ENCODE measurements around the gene ELK1.
"Not testable (repeated sequence)": the region's sequence is repeated elsewhere in the genome, so short reads cannot be mapped to it uniquely, and the experiment has no call there.

Gene ELK1, protein sequence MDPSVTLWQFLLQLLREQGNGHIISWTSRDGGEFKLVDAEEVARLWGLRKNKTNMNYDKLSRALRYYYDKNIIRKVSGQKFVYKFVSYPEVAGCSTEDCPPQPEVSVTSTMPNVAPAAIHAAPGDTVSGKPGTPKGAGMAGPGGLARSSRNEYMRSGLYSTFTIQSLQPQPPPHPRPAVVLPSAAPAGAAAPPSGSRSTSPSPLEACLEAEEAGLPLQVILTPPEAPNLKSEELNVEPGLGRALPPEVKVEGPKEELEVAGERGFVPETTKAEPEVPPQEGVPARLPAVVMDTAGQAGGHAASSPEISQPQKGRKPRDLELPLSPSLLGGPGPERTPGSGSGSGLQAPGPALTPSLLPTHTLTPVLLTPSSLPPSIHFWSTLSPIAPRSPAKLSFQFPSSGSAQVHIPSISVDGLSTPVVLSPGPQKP

GRCh38 chrX:47650164-47651042, at the start of gene ELK1:
ELK1 (minus strand) TSS chrX:47650563; CDS start chrX:47641441, 9,122 bp downstream.
- DNase-seq: peak; percentile 88

GRCh38 chrX:47697181-47697580, 46.8 kb upstream of the ELK1 start:
- DNase-seq: no peak

DNA sequence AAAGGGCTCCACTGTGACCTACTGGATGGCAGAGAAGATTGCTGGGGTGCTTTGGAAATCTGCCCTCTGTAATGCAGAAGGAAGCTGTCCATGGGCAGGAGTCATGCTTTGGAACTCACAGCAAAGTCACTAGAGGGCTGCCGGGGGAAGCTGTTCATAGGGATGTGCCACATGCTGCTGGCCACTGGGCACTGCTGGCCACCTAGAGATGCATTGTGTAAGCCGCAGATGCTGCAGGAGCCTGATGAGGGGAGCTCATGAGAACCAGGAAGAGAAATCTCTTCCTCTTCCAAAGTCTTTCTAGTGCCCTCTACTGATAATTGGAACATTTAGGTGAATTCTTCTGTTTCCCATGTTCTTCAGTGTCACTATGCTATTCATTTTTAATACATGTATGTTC, 39.8 kb upstream of the ELK1 start:
- DNase-seq: no peak

DNA sequence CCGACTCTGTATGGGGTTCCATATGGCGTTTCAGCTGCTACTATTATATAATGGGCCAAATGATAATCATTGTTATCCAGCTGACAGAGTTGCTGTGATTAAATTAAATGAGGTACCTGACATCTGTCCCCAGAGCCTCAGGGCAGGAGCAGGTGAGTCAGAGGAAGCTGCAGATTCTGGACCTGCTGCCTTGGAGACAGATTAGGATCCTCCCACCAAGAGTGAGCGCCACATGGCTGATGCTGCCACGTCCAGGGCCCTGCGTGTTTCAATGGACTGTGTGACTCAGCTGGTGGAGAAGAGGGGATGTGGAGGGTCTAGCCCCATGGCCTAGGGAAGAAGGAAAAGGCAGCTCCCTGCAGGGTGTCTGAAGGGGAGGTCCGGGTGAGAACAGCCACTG, 36.9 kb upstream of the ELK1 start:
- DNase-seq: no peak

DNA sequence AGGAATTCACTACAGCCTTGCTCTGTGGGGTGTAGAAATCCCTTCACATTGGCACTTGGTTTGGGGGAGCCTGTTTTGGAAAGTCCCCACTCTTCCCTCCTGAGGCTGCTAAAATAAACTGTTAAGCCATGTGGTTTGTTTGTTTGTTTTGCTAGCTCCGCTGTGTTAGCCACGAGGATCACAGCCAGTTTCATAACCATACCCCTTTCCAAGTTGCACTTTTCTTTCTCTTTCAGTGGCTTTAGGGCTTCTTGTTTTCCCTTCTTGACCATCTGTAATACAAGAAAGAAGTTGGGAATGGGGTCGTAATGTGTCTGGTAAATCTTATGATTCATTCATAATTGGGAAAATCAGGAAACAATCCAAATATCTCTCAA, 33.5 kb upstream of the ELK1 start:
- no peak for DNase-seq

DNA sequence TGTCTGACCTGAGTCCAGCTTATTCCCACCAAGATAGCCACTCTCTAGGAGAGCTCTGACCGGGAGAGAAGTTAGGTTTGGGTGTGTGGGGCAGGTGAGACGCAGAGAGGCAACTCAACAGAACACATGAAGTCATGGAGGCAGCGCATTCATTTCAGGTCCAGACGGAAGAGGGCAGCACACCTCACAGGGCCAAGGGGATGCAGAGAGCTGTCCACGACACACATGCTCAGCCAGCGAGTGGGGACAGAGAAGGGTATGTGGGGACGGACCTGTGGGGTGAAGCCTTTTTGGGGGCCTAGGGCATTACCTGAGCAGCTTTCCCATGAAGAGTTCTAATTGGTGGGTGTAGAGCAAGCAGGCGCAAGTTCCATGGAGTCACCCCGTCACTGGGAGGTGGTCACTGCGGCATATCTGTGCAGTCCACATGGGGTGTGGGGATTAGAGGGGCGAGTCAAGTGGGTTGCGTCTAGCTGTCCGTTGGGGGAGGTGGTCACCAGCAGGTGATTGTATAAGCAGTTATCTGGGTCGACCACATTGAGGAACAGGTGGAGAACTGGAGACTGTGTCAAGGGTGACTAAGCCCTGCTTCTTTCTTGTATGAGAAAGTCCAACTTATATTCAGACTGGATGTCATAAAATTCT, 32.9 kb upstream of the ELK1 start:
- DNase-seq: no peak

- DNase-seq: not testable (repeated sequence)
These were observed 25.8 kb upstream of the ELK1 start for GRCh38 chrX:47675959-47676859.

DNA sequence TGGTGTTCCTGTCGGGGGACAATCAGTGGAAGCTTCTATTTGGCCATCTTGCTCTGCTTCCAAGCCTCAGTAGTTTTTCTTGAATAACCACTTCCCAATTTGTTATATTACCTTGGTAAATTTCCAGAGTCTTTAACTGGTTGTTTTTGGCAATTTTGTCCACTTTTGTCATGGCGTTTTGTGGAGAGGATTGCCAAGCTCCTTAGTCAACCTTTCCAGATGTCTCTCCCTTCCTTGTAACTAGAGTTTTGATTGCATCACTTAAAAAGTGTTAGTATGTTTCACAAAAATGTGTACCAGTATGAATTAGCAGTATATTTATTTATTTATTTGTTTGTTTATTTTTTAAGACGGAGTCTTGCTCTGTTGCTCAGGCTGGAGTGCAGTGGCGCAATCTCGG, 24.4 kb upstream of the ELK1 start:
- DNase-seq: no peak

DNA sequence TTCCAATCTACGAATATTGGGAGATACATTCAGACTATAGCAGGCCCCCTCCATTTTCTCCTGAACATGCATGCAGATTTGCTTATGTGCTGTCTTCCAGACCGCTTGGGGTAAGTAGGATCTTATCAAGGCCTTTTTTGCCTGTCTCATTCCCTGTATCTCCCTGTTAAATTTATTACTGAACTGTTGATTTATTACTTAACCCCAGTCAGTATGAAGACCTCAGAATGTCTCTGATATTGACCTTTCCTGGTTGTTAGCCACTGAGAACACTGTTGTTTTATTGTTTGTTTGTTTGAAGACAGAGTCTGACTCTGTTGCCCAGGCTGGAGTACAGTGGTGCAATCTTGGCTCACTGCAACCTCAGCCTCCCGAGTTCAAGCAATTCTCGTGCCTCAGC, 15.4 kb upstream of the ELK1 start:
- not testable (repeated sequence) for DNase-seq

GRCh38 chrX:47664737-47665136, 14.4 kb upstream of the ELK1 start:
- no peak for DNase-seq

DNA sequence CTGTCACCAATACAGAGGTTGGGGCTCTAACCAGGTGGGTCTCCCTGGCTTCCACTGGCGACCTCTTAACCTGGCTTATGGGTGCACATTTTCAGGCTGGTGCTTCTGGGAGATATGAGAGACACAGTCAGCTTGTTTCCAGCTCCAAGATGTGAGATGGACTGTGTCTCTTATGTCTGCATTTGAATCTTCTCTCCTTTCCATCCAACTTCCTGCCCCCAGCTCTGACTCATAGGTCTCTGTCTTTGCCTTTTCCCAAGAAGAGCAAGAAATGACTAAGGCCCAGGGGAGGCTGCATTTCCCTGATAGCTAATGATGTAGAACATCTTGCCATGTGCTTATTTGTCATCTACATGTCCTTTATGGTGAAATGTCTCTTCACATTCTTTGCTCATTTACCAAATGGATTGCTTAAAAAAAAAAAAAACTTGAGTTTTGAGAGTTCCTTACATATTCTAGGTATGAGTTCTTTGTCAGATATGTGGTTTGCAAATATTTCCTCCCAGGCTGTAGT, 11.8 kb upstream of the ELK1 start:
- peak; percentile 64 for DNase-seq

DNA sequence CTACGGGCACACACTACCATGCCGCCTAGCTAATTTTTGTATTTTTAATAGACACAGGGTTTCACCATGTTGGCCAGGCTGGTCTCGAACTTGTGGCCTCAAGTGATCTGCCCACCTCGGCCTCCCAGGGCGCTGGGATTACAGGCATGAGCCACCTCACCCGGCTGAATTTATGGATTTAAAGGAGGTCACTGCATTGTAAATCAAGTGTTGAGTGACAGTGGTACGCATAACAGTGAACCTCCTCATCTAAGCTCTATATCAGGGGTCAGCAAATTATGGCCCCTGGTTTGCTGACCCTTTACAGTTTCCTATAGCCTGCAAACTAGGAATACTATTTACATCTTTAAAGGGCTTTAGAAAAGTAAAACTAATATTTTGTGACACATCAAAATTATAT, 11.2 kb upstream of the ELK1 start:
- DNase-seq: no peak

GRCh38 chrX:47659421-47659726, 9.0 kb upstream of the ELK1 start:
- DNase-seq: no peak

DNA sequence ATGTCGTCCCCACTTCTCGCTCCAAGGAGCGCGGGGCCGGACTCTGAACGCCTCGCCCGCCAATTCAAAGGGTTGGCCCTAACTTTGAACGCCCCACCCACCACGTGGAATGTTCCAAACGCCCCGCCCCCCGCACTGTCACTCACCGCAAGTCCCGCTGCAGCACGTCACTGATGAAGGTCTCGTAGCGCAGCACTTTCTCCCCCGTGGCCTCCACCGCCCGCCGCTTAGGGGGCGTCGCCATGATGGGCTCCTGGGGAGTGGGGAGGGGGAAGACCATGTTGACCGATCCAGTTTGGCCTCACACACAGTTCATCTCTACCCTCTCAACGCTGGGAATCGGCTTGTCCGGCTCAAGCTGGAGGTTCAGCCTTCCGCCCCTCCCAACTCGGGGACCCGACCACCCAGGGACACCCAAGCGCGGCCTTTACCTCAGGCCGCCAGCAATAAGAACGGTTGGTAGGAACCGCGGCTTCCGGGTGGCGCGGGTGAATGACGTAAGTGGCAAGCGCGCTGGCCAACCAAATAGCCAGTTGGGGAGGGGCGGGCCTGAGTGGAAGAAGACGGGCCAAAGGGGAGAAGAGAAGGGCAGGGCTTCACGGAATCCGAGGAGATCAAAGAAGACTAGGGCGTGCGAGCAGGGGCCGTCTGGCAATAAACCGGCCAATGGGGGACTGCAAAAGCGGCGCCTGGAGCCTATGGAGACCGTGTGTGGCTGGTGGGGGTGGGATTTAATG, 8.5 kb upstream of the ELK1 start, which contains the start of gene UXT:
Gene UXT (minus strand): TSS at position 497 of the 737 bp plus-strand sequence. CDS start 253 bp downstream, at position 244.
- DNase-seq: peak; percentile 93

- DNase-seq: no peak
These were observed 7.9 kb upstream of the ELK1 start for GRCh38 chrX:47658301-47658683.

GRCh38 chrX:47651043-47651905, 911 bp upstream of the ELK1 start:
- peak; percentile 51 for DNase-seq

DNA sequence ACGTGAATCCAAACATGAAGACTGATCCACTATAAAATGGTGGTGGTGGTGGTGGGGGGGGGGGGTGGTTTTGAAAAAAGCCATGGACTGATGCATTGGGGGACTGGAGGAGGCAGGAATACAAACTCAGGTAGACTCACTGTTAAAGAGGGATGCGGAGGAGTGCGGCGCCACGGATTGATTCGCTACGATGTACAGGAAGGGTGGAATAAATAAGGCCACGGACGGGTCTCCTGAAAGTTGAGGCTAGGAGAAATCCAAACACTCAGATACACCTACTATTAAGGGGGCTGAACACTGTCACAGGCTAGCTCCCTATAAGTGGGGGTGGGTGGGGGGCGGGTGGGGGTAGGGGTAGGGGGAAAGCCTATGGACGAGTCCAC, 591 bp downstream of the ELK1 start:
- DNase-seq: no peak

GRCh38 chrX:47649271-47649670, 1.1 kb downstream of the ELK1 start:
- DNase-seq: peak; percentile 41

GRCh38 chrX:47648376-47648775, 2.0 kb downstream of the ELK1 start:
- DNase-seq: peak; percentile 53

GRCh38 chrX:47646636-47647035, 3.7 kb downstream of the ELK1 start:
- DNase-seq: peak; percentile 46

DNA sequence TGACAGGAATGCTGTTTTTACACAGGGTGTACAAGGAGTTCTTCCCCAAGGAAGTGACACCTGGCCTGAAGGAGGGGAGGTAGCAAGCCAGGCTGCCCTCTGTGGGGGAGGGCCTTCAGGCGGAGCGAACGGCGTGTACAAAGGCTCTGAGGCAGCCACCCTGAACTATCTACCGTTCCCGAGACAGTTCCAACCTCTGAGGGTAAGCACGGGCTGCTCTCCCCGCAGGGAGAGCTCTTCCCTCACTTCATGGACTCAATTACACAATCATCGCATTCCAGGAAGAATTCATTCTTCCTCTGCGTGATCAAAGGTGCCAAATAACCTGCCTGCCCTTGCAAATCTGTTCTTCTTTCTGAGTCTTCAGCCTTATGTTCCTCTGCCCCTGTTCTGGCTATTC, 4.8 kb downstream of the ELK1 start:
- peak; percentile 37 for DNase-seq

All from activated CD8-positive, alpha-beta memory T cell treated with anti-CD3 and anti-CD28 coated beads for 24 hours (primary cell).